ENCODE results near the gene CDK14.

GRCh38 chr7:90777041-90777440 is 180.9 kb downstream of the CDK14 start:
- TF ChIP-seq MAX (IDR thresholded peaks at IDR 0.05) (no peak), TAF1 (IDR thresholded peaks at IDR 0.05; ENCODE audit: low read depth) (no peak), RAD21 (IDR thresholded peaks at IDR 0.05; ENCODE audit: low read depth) (no peak), CEBPB (IDR thresholded peaks at IDR 0.05) (no peak), YY1 (IDR thresholded peaks at IDR 0.05; ENCODE audit: low read depth) (no peak), EP300 (IDR thresholded peaks at IDR 0.05; ENCODE audit: borderline replicate concordance) (no peak), NFIC (IDR thresholded peaks at IDR 0.05) (no peak), ZBTB7A (IDR thresholded peaks at IDR 0.05; ENCODE audit: low read depth) (no peak), TCF12 (IDR thresholded peaks at IDR 0.05; ENCODE audit: low read depth) (no peak), TEAD4 (IDR thresholded peaks at IDR 0.05) (no peak), EGR1 (IDR thresholded peaks at IDR 0.05) (no peak), FOXM1 (IDR thresholded peaks at IDR 0.05; ENCODE audit: borderline replicate concordance, low read depth) (no peak)
- TF ChIP-seq, protein P1, sequence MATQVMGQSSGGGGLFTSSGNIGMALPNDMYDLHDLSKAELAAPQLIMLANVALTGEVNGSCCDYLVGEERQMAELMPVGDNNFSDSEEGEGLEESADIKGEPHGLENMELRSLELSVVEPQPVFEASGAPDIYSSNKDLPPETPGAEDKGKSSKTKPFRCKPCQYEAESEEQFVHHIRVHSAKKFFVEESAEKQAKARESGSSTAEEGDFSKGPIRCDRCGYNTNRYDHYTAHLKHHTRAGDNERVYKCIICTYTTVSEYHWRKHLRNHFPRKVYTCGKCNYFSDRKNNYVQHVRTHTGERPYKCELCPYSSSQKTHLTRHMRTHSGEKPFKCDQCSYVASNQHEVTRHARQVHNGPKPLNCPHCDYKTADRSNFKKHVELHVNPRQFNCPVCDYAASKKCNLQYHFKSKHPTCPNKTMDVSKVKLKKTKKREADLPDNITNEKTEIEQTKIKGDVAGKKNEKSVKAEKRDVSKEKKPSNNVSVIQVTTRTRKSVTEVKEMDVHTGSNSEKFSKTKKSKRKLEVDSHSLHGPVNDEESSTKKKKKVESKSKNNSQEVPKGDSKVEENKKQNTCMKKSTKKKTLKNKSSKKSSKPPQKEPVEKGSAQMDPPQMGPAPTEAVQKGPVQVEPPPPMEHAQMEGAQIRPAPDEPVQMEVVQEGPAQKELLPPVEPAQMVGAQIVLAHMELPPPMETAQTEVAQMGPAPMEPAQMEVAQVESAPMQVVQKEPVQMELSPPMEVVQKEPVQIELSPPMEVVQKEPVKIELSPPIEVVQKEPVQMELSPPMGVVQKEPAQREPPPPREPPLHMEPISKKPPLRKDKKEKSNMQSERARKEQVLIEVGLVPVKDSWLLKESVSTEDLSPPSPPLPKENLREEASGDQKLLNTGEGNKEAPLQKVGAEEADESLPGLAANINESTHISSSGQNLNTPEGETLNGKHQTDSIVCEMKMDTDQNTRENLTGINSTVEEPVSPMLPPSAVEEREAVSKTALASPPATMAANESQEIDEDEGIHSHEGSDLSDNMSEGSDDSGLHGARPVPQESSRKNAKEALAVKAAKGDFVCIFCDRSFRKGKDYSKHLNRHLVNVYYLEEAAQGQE (IDR thresholded peaks at IDR 0.05; ENCODE audit: low read depth), result no peak
- TF ChIP-seq, protein P2, sequence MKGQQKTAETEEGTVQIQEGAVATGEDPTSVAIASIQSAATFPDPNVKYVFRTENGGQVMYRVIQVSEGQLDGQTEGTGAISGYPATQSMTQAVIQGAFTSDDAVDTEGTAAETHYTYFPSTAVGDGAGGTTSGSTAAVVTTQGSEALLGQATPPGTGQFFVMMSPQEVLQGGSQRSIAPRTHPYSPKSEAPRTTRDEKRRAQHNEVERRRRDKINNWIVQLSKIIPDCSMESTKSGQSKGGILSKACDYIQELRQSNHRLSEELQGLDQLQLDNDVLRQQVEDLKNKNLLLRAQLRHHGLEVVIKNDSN (IDR thresholded peaks at IDR 0.05), result no peak
